ENCODE measurements around the gene POU2AF1. TPM values are rescaled to one million over a fixed set of nuclear protein-coding genes. Genes with fewer than 3 reads are reported as not detected.

The POU2AF1 gene
- total and polyA plus RNA-seq, 2 of the 13 experiments (the other 11 are each of a cell fraction or from before 2014, with no cell fraction given) = 1.9 to 3.6 TPM

DNA sequence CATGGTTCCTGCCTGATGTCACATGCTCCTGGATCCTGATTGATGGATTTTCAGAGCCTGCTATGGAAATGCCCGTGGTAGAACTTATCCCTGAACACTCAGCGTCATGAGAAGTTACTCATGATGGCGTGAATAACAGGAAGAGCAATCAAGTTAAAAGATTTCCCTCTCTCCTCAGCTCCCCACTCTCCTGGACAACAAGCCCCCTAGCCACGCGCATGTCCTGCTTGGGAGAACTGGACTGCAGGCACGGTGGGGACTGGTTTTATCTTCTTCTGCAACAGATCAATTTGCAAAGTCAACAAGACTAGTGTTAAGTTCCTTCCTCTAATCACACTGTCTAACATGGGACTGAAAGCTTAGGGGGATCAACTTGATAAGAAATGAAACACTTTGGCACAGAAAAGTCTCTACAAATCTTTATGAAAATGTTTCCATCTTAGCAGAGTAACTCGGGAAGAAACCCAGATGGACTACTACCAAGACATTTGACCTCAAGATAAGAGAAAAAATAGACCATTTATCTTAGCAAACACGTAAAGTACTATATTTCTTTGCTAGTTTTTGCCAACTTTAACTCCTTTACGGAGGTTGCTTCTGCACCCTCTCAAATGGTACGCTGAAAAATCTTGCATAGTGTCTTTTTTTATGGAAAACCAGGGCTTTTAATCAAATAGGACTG lies 27.6 kb downstream of the POU2AF1 start (continued):
- TF ChIP-seq, protein P1, sequence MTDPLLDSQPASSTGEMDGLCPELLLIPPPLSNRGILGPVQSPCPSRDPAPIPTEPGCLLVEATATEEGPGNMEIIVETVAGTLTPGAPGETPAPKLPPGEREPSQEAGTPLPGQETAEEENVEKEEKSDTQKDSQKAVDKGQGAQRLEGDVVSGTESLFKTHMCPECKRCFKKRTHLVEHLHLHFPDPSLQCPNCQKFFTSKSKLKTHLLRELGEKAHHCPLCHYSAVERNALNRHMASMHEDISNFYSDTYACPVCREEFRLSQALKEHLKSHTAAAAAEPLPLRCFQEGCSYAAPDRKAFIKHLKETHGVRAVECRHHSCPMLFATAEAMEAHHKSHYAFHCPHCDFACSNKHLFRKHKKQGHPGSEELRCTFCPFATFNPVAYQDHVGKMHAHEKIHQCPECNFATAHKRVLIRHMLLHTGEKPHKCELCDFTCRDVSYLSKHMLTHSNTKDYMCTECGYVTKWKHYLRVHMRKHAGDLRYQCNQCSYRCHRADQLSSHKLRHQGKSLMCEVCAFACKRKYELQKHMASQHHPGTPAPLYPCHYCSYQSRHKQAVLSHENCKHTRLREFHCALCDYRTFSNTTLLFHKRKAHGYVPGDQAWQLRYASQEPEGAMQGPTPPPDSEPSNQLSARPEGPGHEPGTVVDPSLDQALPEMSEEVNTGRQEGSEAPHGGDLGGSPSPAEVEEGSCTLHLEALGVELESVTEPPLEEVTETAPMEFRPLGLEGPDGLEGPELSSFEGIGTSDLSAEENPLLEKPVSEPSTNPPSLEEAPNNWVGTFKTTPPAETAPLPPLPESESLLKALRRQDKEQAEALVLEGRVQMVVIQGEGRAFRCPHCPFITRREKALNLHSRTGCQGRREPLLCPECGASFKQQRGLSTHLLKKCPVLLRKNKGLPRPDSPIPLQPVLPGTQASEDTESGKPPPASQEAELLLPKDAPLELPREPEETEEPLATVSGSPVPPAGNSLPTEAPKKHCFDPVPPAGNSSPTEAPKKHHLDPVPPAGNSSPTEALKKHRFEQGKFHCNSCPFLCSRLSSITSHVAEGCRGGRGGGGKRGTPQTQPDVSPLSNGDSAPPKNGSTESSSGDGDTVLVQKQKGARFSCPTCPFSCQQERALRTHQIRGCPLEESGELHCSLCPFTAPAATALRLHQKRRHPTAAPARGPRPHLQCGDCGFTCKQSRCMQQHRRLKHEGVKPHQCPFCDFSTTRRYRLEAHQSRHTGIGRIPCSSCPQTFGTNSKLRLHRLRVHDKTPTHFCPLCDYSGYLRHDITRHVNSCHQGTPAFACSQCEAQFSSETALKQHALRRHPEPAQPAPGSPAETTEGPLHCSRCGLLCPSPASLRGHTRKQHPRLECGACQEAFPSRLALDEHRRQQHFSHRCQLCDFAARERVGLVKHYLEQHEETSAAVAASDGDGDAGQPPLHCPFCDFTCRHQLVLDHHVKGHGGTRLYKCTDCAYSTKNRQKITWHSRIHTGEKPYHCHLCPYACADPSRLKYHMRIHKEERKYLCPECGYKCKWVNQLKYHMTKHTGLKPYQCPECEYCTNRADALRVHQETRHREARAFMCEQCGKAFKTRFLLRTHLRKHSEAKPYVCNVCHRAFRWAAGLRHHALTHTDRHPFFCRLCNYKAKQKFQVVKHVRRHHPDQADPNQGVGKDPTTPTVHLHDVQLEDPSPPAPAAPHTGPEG (CRISPR knock-in tag; IDR thresholded peaks at IDR 0.05) = no peak
- TF ChIP-seq FOXP1 (IDR thresholded peaks at IDR 0.05) (no peak), FOXP1 (CRISPR knock-in tag; IDR thresholded peaks at IDR 0.05) (peak; percentile 52; the same call in 1 of the 2 replicates), ZFAT (CRISPR knock-in tag; conservative IDR thresholded peaks at IDR 0.05) (no peak), ZNF629 (CRISPR knock-in tag; conservative IDR thresholded peaks at IDR 0.05) (no peak), PITX1 (CRISPR knock-in tag; IDR thresholded peaks at IDR 0.05) (peak; percentile 67), ETV5 (CRISPR knock-in tag; IDR thresholded peaks at IDR 0.05; ENCODE audit: borderline replicate concordance) (peak; percentile 38; the same call in 1 of the 2 replicates), BRCA1 (CRISPR knock-in tag; IDR thresholded peaks at IDR 0.05) (no peak), CENPT (CRISPR knock-in tag; IDR thresholded peaks at IDR 0.05; ENCODE audit: low read depth) (no peak), ZNF138 (CRISPR knock-in tag; IDR thresholded peaks at IDR 0.05; ENCODE audit: low read depth) (no peak), ZFP62 (CRISPR knock-in tag; IDR thresholded peaks at IDR 0.05) (no peak), KAT2B (IDR thresholded peaks at IDR 0.05; ENCODE audit: borderline replicate concordance, low read depth, low read length) (no peak), ZSCAN25 (CRISPR knock-in tag; IDR thresholded peaks at IDR 0.05) (no peak), ZNF547 (CRISPR knock-in tag; IDR thresholded peaks at IDR 0.05) (no peak)
- TF ChIP-seq, protein P2, sequence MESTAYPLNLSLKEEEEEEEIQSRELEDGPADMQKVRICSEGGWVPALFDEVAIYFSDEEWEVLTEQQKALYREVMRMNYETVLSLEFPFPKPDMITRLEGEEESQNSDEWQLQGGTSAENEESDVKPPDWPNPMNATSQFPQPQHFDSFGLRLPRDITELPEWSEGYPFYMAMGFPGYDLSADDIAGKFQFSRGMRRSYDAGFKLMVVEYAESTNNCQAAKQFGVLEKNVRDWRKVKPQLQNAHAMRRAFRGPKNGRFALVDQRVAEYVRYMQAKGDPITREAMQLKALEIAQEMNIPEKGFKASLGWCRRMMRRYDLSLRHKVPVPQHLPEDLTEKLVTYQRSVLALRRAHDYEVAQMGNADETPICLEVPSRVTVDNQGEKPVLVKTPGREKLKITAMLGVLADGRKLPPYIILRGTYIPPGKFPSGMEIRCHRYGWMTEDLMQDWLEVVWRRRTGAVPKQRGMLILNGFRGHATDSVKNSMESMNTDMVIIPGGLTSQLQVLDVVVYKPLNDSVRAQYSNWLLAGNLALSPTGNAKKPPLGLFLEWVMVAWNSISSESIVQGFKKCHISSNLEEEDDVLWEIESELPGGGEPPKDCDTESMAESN (CRISPR knock-in tag; conservative IDR thresholded peaks at IDR 0.05) = no peak
- TF ChIP-seq, protein P3, sequence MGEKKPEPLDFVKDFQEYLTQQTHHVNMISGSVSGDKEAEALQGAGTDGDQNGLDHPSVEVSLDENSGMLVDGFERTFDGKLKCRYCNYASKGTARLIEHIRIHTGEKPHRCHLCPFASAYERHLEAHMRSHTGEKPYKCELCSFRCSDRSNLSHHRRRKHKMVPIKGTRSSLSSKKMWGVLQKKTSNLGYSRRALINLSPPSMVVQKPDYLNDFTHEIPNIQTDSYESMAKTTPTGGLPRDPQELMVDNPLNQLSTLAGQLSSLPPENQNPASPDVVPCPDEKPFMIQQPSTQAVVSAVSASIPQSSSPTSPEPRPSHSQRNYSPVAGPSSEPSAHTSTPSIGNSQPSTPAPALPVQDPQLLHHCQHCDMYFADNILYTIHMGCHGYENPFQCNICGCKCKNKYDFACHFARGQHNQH (CRISPR knock-in tag; IDR thresholded peaks at IDR 0.05) = no peak
- TF ChIP-seq, protein P4, sequence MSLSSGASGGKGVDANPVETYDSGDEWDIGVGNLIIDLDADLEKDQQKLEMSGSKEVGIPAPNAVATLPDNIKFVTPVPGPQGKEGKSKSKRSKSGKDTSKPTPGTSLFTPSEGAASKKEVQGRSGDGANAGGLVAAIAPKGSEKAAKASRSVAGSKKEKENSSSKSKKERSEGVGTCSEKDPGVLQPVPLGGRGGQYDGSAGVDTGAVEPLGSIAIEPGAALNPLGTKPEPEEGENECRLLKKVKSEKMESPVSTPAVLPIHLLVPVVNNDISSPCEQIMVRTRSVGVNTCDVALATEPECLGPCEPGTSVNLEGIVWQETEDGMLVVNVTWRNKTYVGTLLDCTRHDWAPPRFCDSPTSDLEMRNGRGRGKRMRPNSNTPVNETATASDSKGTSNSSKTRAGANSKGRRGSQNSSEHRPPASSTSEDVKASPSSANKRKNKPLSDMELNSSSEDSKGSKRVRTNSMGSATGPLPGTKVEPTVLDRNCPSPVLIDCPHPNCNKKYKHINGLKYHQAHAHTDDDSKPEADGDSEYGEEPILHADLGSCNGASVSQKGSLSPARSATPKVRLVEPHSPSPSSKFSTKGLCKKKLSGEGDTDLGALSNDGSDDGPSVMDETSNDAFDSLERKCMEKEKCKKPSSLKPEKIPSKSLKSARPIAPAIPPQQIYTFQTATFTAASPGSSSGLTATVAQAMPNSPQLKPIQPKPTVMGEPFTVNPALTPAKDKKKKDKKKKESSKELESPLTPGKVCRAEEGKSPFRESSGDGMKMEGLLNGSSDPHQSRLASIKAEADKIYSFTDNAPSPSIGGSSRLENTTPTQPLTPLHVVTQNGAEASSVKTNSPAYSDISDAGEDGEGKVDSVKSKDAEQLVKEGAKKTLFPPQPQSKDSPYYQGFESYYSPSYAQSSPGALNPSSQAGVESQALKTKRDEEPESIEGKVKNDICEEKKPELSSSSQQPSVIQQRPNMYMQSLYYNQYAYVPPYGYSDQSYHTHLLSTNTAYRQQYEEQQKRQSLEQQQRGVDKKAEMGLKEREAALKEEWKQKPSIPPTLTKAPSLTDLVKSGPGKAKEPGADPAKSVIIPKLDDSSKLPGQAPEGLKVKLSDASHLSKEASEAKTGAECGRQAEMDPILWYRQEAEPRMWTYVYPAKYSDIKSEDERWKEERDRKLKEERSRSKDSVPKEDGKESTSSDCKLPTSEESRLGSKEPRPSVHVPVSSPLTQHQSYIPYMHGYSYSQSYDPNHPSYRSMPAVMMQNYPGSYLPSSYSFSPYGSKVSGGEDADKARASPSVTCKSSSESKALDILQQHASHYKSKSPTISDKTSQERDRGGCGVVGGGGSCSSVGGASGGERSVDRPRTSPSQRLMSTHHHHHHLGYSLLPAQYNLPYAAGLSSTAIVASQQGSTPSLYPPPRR (CRISPR knock-in tag; IDR thresholded peaks at IDR 0.05; ENCODE audit: borderline replicate concordance) = peak; percentile 53; the same call in 1 of the 2 replicates
